Neutrophil (primary cell): Measurements from ENCODE around the gene C17orf113.

Experiments used
- H3K27ac ChIP-seq: fragments of 200-600 bp; sonication (generic); 2 replicates; pipeline ENCODE4 v1.5.1; 2016; ENCODE audit warnings: mild to moderate bottlenecking, moderate library complexity
- H3K27me3 ChIP-seq: fragments of 200-600 bp; sonication (generic); 2 replicates; pipeline ENCODE4 v1.6.0; 2016; ENCODE audit warnings: mild to moderate bottlenecking
- H3K36me3 ChIP-seq: fragments of 200-600 bp; sonication (generic); 2 replicates; pipeline ENCODE4 v1.5.1; 2017
- H3K4me1 ChIP-seq, 2 experiments: fragments of 200-600 bp in 1 of 2; sonication (generic) in 1 of 2; 1 replicate in 1 of 2; 2 replicates in 1 of 2; pipeline versions ENCODE4 v1.5.1 to v1.6.1; 2013 to 2016; ENCODE audit warnings: low read depth in 1 of 2, low read length in 1 of 2, mild to moderate bottlenecking in 1 of 2, moderate library complexity in 1 of 2; ENCODE audit not compliant: control insufficient read depth in 1 of 2, insufficient read depth in 1 of 2
- H3K4me3 ChIP-seq, 2 experiments: fragments of 200-600 bp in 1 of 2; sonication (generic) in 1 of 2; 1 replicate in 1 of 2; 2 replicates in 1 of 2; pipeline ENCODE4 v1.5.1; 2013 to 2016; ENCODE audit warnings: low read depth in 1 of 2, low read length in 1 of 2, mild to moderate bottlenecking in 1 of 2, moderate library complexity in 1 of 2
- H3K9me3 ChIP-seq: fragments of 200-600 bp; sonication (generic); 2 replicates; pipeline ENCODE4 v1.5.1; 2016
- TF ChIP-seq, protein P1 (sequence below): fragments of 200-600 bp; sonication (generic); IDR thresholded peaks from 2 replicates; pipeline ENCODE4 v1.5.1; 2016; ENCODE audit warnings: antibody characterized with exemption

Gene C17orf113

DNA sequence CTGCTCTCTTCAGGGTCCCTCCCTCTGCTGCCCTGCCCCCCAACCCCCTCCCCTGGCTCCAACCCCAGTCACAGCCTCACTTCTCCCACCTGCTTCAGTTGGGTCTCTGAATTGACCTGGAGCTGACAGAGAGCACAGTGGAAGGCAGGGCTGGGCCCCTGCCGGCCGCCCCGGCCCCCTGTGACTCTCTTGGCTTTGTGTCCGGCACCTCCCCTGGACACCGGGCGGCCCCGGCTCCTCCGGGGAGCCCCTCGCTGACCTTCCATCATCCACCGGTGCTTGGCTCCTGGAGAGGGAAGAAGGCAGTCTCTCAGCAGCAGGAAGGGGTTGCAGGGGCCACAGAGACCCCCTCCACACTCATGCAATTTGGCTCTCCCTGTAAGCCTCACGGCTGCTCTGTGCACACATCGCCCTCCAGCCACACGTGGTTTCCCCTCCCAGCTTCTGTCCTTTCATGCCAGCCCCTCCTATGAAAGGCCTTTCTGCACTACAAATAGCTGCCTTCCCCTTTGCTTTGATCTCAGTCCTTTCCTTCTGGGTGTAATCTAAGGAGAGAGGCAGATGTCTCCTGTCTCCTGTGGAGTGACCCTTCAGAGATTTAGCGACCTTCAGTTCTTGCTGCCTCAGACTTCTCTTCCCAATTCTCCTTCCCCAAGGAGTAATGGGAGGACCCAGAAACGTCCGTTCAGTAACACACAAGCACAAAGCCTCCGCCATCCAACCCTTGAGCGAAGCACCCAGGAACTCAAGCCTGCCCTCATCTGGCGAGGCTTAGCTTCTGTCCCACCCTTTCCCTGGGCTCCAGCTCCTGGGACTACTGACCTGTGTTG is 22.2 kb downstream of the C17orf113 start:
- Histone ChIP-seq H3K9me3 (no peaks in the 10 kb centered on the region), H3K4me1 (peaks cover 20 to 27% of the 10 kb centered on the region in 2 experiments), H3K4me3 (no peak overlapping the region), H3K27me3 (no peaks in the 10 kb centered on the region), H3K36me3 (peaks cover under 1% of the 10 kb centered on the region), H3K27ac (no peak overlapping the region)
- TF ChIP-seq, protein P1, sequence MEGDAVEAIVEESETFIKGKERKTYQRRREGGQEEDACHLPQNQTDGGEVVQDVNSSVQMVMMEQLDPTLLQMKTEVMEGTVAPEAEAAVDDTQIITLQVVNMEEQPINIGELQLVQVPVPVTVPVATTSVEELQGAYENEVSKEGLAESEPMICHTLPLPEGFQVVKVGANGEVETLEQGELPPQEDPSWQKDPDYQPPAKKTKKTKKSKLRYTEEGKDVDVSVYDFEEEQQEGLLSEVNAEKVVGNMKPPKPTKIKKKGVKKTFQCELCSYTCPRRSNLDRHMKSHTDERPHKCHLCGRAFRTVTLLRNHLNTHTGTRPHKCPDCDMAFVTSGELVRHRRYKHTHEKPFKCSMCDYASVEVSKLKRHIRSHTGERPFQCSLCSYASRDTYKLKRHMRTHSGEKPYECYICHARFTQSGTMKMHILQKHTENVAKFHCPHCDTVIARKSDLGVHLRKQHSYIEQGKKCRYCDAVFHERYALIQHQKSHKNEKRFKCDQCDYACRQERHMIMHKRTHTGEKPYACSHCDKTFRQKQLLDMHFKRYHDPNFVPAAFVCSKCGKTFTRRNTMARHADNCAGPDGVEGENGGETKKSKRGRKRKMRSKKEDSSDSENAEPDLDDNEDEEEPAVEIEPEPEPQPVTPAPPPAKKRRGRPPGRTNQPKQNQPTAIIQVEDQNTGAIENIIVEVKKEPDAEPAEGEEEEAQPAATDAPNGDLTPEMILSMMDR, result no peak

DNA sequence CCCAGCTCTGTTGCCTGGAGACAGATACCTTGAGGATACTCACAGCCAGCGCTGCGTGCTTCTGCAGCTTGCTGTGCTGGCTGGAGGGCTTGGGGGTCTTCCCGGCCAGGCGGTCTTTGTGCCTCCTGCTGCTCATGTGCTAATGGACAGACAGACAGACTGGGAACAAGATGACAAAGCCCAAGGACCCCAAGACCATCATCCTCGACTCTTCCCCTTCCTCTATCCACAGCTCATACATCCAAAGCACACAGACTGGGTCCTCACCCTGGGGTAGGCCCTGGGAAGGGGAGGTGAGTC is 22.9 kb downstream of the C17orf113 start:
- peaks cover 24 to 30% of the 10 kb centered on the region in 2 experiments for H3K4me1 ChIP-seq
- no peaks in the 10 kb centered on the region for H3K27me3 ChIP-seq
- H3K4me3 ChIP-seq, result no peak overlapping the region
- H3K36me3 ChIP-seq, result peaks cover 7% of the 10 kb centered on the region
- no peak overlapping the region for H3K27ac ChIP-seq
- TF ChIP-seq, protein P1, result no peak
- H3K9me3 ChIP-seq, result no peaks in the 10 kb centered on the region

DNA sequence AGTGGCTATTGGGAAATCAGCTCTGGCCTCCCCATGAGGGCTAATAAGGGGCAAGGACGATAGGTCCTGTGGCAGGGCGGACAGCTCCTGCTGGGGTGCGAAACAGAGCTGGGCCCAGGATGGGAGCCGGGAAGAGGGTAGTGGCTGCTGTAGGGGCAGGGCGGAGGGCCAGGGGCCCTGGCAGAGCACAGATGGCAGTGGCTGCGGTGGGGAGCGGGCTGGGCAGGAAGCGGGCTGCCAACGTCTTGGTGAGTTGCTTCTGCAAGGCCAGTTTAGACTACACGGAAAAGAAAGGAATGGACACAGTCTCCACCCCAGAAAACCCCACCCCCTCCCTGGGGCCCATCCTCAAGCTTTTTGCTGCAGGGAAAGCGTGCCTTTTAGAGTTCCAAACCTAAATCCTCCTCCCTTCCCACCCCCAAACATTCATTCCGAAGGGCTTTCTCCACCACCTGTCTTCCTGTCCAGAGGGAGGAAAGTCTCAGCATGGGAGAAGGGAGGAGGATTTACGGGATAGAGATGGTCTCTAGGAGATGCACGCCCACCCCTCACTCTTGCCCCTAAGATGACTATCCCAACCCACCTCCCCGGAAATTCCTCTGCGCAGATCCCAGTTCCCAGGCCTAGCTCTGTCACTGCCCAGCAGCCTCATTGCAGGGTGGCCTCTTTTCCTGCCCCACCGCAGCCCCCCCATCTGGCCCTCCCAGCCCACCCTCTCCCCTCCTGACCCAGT is 23.4 kb downstream of the C17orf113 start:
- H3K4me1 ChIP-seq, result peaks cover 24 to 30% of the 10 kb centered on the region in 2 experiments
- TF ChIP-seq, protein P1, result no peak

DNA sequence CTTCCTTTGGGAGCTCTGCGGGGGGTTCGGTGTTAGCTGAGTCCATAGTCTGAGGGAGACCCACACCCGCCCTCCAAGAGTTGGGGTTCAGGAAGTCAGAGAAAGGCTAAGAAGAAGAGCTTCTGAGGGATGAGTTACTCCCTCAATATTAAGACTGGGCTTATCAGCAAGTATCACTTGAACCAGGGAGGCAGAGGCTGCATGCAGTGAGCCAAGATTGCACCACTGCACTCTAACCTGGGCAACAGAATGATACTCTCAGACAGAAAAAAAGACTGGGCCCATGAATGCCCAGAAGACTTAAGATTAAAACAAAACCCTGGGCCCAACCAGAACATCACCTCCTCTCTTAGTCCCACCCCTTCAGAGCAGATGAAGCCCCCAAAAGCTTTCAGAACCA is 24.5 kb downstream of the C17orf113 start:
- Histone ChIP-seq H3K4me1 (peaks cover 31 to 35% of the 10 kb centered on the region in 2 experiments), H3K4me3 (no peak overlapping the region), H3K27me3 (no peaks in the 10 kb centered on the region), H3K36me3 (peaks cover 19% of the 10 kb centered on the region), H3K9me3 (no peaks in the 10 kb centered on the region), H3K27ac (no peak overlapping the region)
- TF ChIP-seq, protein P1, result no peak

More for the DNA sequence above, 23.4 kb downstream of the C17orf113 start:
- peaks cover 12% of the 10 kb centered on the region for H3K36me3 ChIP-seq
- H3K27ac ChIP-seq, result no peak overlapping the region
- no peaks in the 10 kb centered on the region for H3K9me3 ChIP-seq
- H3K4me3 ChIP-seq, result no peak overlapping the region
- H3K27me3 ChIP-seq, result no peaks in the 10 kb centered on the region

DNA sequence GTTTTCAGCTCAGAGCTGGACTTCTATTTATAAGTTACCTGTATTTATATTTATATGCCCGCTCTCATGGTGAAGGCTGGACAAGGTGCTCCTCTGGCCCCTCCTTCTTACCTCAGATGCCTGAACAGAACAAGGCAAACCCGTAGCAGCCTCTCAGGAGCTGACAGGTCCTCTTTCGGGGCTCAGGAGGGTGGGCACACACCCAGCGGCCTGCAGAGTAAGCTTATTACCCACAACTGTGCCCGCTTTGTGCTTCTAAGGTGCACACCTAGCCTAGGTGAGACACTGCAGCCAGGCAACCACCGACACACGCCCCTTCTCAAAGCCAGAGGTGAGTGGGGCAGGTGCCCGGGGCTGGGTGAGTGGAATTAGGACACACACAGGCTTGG is 25.2 kb downstream of the C17orf113 start:
- Histone ChIP-seq H3K4me3 (no peak overlapping the region), H3K9me3 (no peaks in the 10 kb centered on the region), H3K27ac (peak overlapping the region; percentile 83), H3K27me3 (no peaks in the 10 kb centered on the region), H3K36me3 (peaks cover 19% of the 10 kb centered on the region), H3K4me1 (peaks cover 39 to 43% of the 10 kb centered on the region in 2 experiments)
- TF ChIP-seq, protein P1, result no peak
